Osteoblast (primary cell): Measurements from ENCODE around the gene APOBEC3G. TPM values are rescaled to one million over a fixed set of nuclear protein-coding genes. Genes with fewer than 3 reads are reported as not detected.
"Not testable (repeated sequence)": the region's sequence is repeated elsewhere in the genome, so short reads cannot be mapped to it uniquely, and the experiment has no call there.

Source experiments
- DNase-seq: peaks from one replicate; pipeline ENCODE4 v3.0.0; 2011; ENCODE audit warnings: low spot score, mixed read lengths; ENCODE audit not compliant: insufficient read length; ENCODE audit errors: missing footprints
- H2AFZ ChIP-seq: 2 replicates; pipeline ENCODE4 v1.6.0; 2011; ENCODE audit warnings: mild to moderate bottlenecking, low read length
- H3K27ac ChIP-seq: 2 replicates; pipeline ENCODE4 v1.5.1; 2011; ENCODE audit warnings: mild to moderate bottlenecking, low read depth, low read length, moderate library complexity
- H3K27me3 ChIP-seq: 2 replicates; pipeline ENCODE4 v1.6.0; 2012; ENCODE audit warnings: mild to moderate bottlenecking, control low read depth, inconsistent platforms, low read length, moderate library complexity; ENCODE audit not compliant: insufficient read depth
- H3K36me3 ChIP-seq: 2 replicates; pipeline ENCODE4 v1.5.1; 2011; ENCODE audit warnings: mild to moderate bottlenecking, low read length, control low read depth, moderate library complexity; ENCODE audit not compliant: insufficient read depth
- H3K4me1 ChIP-seq: 2 replicates; pipeline ENCODE4 v1.5.1; 2011; ENCODE audit warnings: mild to moderate bottlenecking, low read length, control low read depth, moderate library complexity; ENCODE audit not compliant: insufficient read depth
- H3K4me2 ChIP-seq: 2 replicates; pipeline ENCODE4 v1.6.0; 2011; ENCODE audit warnings: mild to moderate bottlenecking, low read length; ENCODE audit not compliant: insufficient read depth
- H3K4me3 ChIP-seq: fragments of 200-600 bp; sonication (generic); 3 replicates; pipeline ENCODE4 v1.5.1; 2012; ENCODE audit warnings: mild to moderate bottlenecking, low read length, inconsistent platforms; ENCODE audit not compliant: insufficient read depth
- H3K79me2 ChIP-seq: 2 replicates; pipeline ENCODE4 v1.6.0; 2012; ENCODE audit warnings: mild to moderate bottlenecking, low read length, control low read depth, inconsistent platforms; ENCODE audit not compliant: insufficient read depth
- H3K9me3 ChIP-seq: 2 replicates; pipeline ENCODE4 v1.5.1; 2011; ENCODE audit warnings: low read depth, low read length, control low read depth
- H4K20me1 ChIP-seq: 2 replicates; pipeline ENCODE4 v1.6.0; 2012; ENCODE audit warnings: mild to moderate bottlenecking, low read length, control low read depth; ENCODE audit not compliant: insufficient read depth
- CTCF ChIP-seq: IDR thresholded peaks from 2 replicates; pipeline ENCODE4 v1.5.1; 2011; ENCODE audit warnings: mild to moderate bottlenecking, low read depth, low read length, moderate library complexity; ENCODE audit errors: extremely low read depth
- total RNA-seq: library from RNA; depleted of rRNA; stranded (reverse); fragments of >200 nt; gene quantifications from 2 replicates; pipeline ENCODE4 v1.2.3, GENCODE V29; 2012

APOBEC3G gene
- total RNA-seq, 1 donor = 18.1 TPM

- Histone ChIP-seq H2AFZ (no peak overlapping the region), H3K4me3 (no peak overlapping the region), H3K9me3 (no peaks in the 10 kb centered on the region), H3K4me1 (no peaks in the 10 kb centered on the region), H3K4me2 (no peak overlapping the region), H3K79me2 (no peaks in the 10 kb centered on the region), H3K36me3 (no peaks in the 10 kb centered on the region), H4K20me1 (no peaks in the 10 kb centered on the region), H3K27ac (no peak overlapping the region), H3K27me3 (peaks cover 5% of the 10 kb centered on the region)
- no peak for TF ChIP-seq CTCF
- no peak for DNase-seq
These were observed 3.1 kb upstream of the APOBEC3G start for GRCh38 chr22:39073981-39074380.

GRCh38 chr22:39076155-39077025 is 685 bp upstream of the APOBEC3G start:
- not testable (repeated sequence) for H3K4me1 ChIP-seq, H4K20me1 ChIP-seq, DNase-seq, H3K36me3 ChIP-seq, H3K27me3 ChIP-seq, H3K27ac ChIP-seq, H3K4me2 ChIP-seq, H3K9me3 ChIP-seq, H2AFZ ChIP-seq, H3K79me2 ChIP-seq
- H3K4me3 ChIP-seq = peak overlapping the region; percentile 40

- H3K9me3 ChIP-seq, H3K4me1 ChIP-seq, H3K79me2 ChIP-seq, H3K27ac ChIP-seq, DNase-seq, H3K36me3 ChIP-seq, H4K20me1 ChIP-seq, H3K27me3 ChIP-seq: not testable (repeated sequence)
- Histone ChIP-seq H2AFZ (peak overlapping the region; percentile 80), H3K4me2 (peak overlapping the region; percentile 84), H3K4me3 (peak overlapping the region; percentile 75)
These were observed 837 bp downstream of the APOBEC3G start for GRCh38 chr22:39077912-39078311.

GRCh38 chr22:39078329-39078728 is 1.3 kb downstream of the APOBEC3G start:
- H2AFZ ChIP-seq = no peak overlapping the region
- no peaks in the 10 kb centered on the region for H4K20me1 ChIP-seq
- no peaks in the 10 kb centered on the region for H3K36me3 ChIP-seq
- H3K27me3 ChIP-seq = no peaks in the 10 kb centered on the region
- DNase-seq = no peak
- H3K4me2 ChIP-seq = no peak overlapping the region
- no peak overlapping the region for H3K4me3 ChIP-seq
- no peaks in the 10 kb centered on the region for H3K9me3 ChIP-seq
- TF ChIP-seq CTCF = no peak
- H3K79me2 ChIP-seq = no peaks in the 10 kb centered on the region
- no peak overlapping the region for H3K27ac ChIP-seq
- no peaks in the 10 kb centered on the region for H3K4me1 ChIP-seq

- H3K4me2 ChIP-seq, H4K20me1 ChIP-seq, H3K27ac ChIP-seq, H3K9me3 ChIP-seq, H3K4me1 ChIP-seq, H3K4me3 ChIP-seq, H3K27me3 ChIP-seq, H3K79me2 ChIP-seq, H3K36me3 ChIP-seq, DNase-seq, H2AFZ ChIP-seq: not testable (repeated sequence)
These were observed 2.1 kb downstream of the APOBEC3G start for GRCh38 chr22:39079054-39079637.
